HCEC 1CT (cell line): ENCODE data around the gene KCNIP1.

Source experiments
- DNase-seq: peaks from one replicate; pipeline ENCODE4 v3.0.0-alpha.2; 2017

The KCNIP1 gene

GRCh38 chr5:170503990-170504596 lies at the start of gene KCNIP1:
Gene KCNIP1 (plus strand): TSS chr5:170504020.
- no peak for DNase-seq

DNA sequence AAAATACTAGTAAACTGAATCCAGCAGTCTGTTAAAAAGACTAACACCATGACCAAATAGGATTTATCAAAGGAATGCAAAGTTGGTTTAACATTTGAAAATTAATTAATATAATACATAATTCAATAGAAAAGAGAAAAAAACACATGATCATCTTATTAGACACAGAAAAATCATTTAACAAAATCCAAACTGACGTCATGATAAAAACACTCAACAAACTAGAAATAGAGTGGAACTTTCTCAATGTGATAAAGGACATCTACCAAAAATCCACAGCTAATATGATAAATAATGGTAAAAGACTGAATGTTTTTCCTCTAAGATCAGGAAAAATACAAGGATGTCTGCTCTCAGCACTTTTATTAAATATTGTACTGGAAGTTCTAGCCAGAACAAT lies 40.4 kb upstream of the KCNIP1 start:
- DNase-seq: no peak

- no peak for DNase-seq
Measured at GRCh38 chr5:170464280-170465127, 39.3 kb upstream of the KCNIP1 start.

- no peak for DNase-seq
Measured at GRCh38 chr5:170466553-170466952, 37.3 kb upstream of the KCNIP1 start.

DNA sequence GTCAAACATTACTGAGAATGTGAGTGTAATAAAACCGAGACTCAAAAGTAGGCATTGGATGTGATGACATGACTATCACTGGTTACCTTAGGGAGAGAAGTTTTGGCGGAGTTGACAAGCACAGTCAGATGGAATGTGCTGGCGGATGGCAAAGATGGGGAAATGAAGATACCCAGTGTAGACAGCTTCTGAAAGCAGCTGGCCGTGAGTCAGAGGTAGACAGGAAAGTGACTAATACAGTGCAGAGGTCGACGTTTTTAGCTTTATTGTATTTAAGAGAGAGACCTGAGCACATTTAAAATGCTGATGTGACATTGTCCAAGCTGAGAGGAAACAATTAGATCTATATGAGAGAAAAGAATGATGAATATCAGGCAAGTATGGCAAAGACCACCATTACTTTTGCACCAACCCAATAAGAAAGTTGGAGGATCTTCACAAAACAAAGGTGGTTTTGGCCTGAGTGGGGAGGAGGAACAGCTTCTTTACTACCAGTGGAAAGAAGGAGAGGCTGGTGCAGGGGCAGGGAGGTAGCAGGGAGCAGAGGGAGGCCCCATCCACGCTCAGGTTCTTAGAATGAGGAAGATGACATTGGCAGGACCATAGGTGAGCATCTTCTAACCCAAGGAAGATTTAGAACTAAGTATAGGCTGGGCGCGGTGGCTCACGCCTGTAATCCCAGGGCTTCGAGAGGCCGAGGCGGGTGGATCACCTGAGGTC lies 36.7 kb upstream of the KCNIP1 start:
- peak; percentile 87 for DNase-seq

DNA sequence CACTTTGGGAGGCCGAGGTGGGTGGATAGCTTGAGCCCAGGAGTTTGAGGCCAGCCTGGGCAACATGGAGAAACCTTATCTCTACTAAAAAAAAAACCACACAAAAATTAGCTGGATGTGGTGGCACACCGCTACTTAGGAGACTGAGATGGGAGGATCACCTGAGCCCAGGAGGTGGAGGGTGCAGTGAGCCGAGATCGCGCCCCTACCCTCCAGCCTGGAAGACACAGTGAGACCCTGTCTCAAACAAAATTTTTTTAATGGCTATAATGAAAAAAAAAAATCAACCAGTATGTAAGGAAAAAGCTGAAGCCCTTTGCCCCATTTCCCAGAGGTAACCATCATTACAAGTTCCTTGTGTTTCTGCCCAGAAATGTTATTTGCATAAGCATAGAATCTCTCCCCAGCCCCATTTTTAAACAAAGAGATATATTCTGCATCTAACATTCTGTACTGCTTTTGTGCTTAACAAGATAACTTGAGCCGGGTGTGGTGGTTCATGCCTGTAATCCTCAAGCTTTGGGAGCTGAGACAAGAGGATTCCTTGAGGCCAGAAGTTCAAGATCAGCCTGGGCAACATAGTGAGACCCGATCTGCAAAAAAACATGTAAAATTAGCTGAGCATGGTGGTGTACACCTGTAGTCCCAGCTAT lies 35.1 kb upstream of the KCNIP1 start:
- no peak for DNase-seq

DNA sequence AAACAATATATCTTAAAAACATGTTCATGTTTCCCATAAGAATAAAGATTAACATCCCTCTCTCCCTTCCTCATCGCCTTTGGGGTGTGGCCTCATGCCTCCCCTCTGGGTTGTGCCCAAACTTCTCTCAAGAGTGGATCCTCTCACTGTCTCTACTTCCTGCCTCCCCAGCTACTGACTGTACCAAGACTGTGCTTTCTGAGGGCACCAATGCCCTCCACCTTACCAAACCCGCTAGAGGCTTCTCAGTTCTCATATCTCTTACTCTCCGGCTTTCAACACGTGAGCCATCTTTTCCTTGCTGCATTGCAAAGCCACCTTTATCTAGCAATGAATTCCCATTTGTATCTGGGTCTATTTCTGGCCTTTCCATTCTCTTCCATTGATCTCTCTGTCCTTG lies 34.4 kb upstream of the KCNIP1 start:
- DNase-seq: no peak

DNA sequence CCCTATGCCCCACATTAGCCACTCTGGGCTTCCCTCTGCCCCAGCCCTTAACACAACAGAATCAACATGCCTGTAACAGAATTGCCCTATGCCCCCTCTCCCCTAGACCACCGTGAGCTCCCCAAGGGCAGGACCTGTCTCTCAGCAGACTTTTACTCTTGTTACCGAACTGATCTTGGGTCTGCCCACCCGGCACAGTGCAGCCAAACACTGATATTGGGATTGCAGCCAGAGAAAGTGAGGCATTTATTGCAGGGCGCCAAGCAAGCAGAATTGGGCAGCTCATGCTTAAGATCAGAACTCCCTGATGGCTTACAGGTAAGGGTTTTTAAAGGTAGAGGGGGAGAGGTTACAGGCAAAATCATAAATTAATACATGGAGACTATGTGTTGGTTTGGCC lies 33.5 kb upstream of the KCNIP1 start:
- no peak for DNase-seq

GRCh38 chr5:170470808-170471404 lies 32.9 kb upstream of the KCNIP1 start:
- DNase-seq: no peak

DNA sequence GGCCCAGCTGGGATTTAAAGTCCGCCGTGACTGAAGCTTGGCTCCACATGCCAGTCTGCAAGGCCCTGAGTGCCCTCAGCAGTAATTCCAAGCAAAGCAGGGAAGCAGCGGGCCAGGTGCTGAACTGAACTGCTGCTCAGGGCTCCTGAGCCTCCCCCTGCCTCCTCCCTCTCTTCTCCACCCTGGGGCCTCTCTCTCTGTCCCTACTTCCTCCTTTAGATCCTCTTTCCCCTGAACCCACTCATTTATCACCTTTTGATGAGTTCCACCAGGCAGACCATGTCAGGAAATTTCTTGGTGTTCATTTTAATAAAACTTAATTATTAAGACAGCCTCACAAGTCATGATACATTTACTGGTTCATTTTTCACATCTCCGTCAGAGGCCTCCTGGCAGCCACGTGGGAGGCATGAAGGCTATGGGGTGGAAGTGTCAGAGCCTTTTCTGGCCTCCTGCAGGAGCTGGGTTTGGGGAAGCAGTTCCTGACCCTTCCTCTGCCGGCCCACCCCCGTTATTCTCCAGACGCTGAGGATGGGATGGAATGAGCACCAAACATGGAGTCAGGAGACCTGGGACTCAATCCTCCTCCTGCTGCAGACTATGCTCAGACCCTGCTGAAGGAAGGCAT lies 32.2 kb upstream of the KCNIP1 start:
- no peak for DNase-seq

- DNase-seq: no peak
Measured at GRCh38 chr5:170473642-170474041, 30.2 kb upstream of the KCNIP1 start.

GRCh38 chr5:170474489-170475274 lies 29.1 kb upstream of the KCNIP1 start:
- DNase-seq: no peak

GRCh38 chr5:170475294-170476000 lies 28.4 kb upstream of the KCNIP1 start:
- no peak for DNase-seq

DNA sequence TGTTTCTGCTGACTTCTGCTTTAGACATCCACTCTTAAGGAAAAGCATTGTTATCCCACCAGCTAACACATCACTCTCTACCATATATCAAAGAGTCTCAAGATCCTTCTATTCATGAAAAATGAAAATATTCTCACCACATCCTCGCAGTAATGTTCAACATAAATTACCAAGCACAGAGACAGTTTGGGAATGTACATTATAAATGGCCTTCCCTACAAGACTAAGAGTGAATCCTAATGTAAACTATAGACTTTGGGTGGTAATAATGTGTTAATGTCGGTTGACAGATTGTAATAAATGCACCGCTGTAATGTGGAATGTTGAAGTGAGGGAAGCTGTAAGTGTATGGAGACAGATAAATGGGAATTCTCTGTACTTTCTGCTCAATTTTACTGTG lies 27.1 kb upstream of the KCNIP1 start:
- DNase-seq: no peak

- no peak for DNase-seq
Measured at GRCh38 chr5:170477906-170478305, 25.9 kb upstream of the KCNIP1 start.

DNA sequence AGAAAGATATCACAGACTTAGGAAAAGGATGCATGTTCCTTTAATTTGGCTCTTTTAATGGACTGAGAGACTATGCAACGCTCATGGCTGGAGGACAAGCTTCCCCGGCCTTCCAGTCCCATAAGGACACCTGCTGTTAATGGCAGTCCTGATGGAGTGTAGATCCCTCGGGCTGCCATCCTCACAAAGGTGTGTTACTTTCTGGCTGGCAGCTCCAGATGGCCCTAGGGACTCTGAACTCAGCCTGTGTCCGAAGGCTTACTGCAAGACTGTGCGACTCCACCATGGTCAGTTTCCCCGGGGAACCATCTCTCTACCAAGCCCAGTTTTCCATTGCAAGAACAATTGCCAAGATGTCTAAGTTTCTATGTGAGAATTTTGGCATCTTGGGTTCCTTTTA lies 25.5 kb upstream of the KCNIP1 start:
- DNase-seq: no peak

- no peak for DNase-seq
Measured at GRCh38 chr5:170479484-170479883, 24.3 kb upstream of the KCNIP1 start.

- DNase-seq: no peak
Measured at GRCh38 chr5:170480260-170480659, 23.6 kb upstream of the KCNIP1 start.

GRCh38 chr5:170481849-170482248 lies 22.0 kb upstream of the KCNIP1 start:
- no peak for DNase-seq

DNA sequence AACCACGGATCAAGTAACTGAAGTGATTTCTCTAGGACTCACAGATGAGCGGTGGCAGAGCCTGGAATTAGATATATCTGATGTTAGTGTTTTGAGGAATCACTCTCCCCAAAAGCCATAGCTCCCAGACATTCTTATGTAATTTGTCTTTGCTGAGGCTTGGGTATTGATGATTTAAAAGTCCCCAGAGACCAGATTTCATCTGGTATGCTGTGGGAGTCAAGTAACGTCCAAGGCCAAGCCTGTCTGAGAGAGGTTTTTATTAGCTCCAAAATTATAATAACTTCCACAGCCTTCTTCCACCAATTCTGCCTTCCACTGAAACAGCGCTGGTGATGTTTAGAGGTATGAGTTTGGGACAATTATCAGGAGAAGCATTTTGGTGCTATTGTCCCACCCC lies 21.3 kb upstream of the KCNIP1 start:
- no peak for DNase-seq
